HCT116 (cell line): ENCODE data around the gene HHLA2. TPM values are rescaled to one million over a fixed set of nuclear protein-coding genes. Genes with fewer than 3 reads are reported as not detected.

Experiments
- ATAC-seq: fragments of 200-7000 bp; cut with Tn5 transposase; 2 replicates; pipeline ENCODE4 v1.9.1; 2020; ENCODE audit warnings: mild to moderate bottlenecking, moderate library complexity
- BruUV-seq: library from RNA; stranded (reverse); fragments of 400-500 nt; replicated peaks from 2 replicates; lab custom pipeline; 2021; lab: Mats Ljungman, UMichigan
- CTCF ChIA-PET: fragments of 300-600 bp; sonication (Branson Sonifier 250); formaldehyde crosslinking; loops from one replicate; lab custom pipeline; 2021; ENCODE audit warnings: antibody characterized with exemption; lab: Charles Lee
- POLR2A ChIA-PET: fragments of 300-600, 350-600 bp; sonication (Branson Sonifier 250); formaldehyde crosslinking; loops from one replicate; lab custom pipeline; 2021; ENCODE audit warnings: antibody characterized with exemption; lab: Charles Lee
- RAD21 ChIA-PET, 2 experiments: fragments of 300-600 bp; sonication (Branson Sonifier 250); formaldehyde crosslinking; loops; one replicate each; lab custom pipeline; 2023; ENCODE audit warnings: low total read pairs in 2 of 2; ENCODE audit not compliant: uncharacterized antibody in 2 of 2, unreplicated experiment in 2 of 2, low non-redundant PET in 1 of 2; lab: Charles Lee
- DNase-seq: peaks from one replicate; pipeline ENCODE4 v3.0.0-alpha.2; 2010; ENCODE audit warnings: low read depth, low spot score
- H2AFZ ChIP-seq: fragments of 200-600 bp; shearing (Covaris generic), sonication (generic); 2 replicates; pipeline ENCODE4 v1.6.1; 2017; ENCODE audit warnings: low read depth, mixed run types, mixed read lengths, antibody characterized with exemption, low read length; ENCODE audit not compliant: poor library complexity, severe bottlenecking
- H3K27ac ChIP-seq: 2 replicates; pipeline ENCODE4 v1.5.1; 2012; ENCODE audit warnings: low read depth, low read length
- H3K27me3 ChIP-seq: fragments of 200-600 bp; sonication (generic); 2 replicates; pipeline ENCODE4 v1.6.1; 2016; ENCODE audit warnings: mixed run types, low read length, mixed read lengths; ENCODE audit not compliant: insufficient read depth
- H3K36me3 ChIP-seq, 2 experiments: fragments of 200-500 bp in 1 of 2; fragments of 200-600 bp in 1 of 2; sonication (Bioruptor generic) in 1 of 2; sonication (generic) in 1 of 2; 2 replicates each; pipeline versions ENCODE4 v1.5.1 to v1.6.1; 2014 to 2016; ENCODE audit warnings: low read length in 2 of 2, inconsistent platforms in 1 of 2, mixed read lengths in 1 of 2, mixed run types in 1 of 2; ENCODE audit not compliant: insufficient read depth in 2 of 2, control insufficient read depth in 1 of 2
- H3K4me1 ChIP-seq, 2 experiments: fragments of 200-600 bp in 1 of 2; sonication (generic) in 1 of 2; 2 replicates each; pipeline versions ENCODE4 v1.5.1 to v1.6.1; 2012 to 2017; ENCODE audit warnings: low read length in 2 of 2, inconsistent platforms in 1 of 2, mild to moderate bottlenecking in 1 of 2, mixed read lengths in 1 of 2, mixed run types in 1 of 2, moderate library complexity in 1 of 2; ENCODE audit not compliant: insufficient read depth in 2 of 2, control insufficient read depth in 1 of 2
- H3K4me2 ChIP-seq: fragments of 200-600 bp; sonication (generic); 2 replicates; pipeline ENCODE4 v1.6.1; 2017; ENCODE audit warnings: mixed run types, low read length, mixed read lengths
- H3K4me3 ChIP-seq, 2 experiments: fragments of 200-600 bp in 1 of 2; sonication (generic) in 1 of 2; replicated peaks in 1 of 2; 2 replicates each; pipeline ENCODE4 v1.5.1; 2011 to 2016; ENCODE audit warnings: low read length in 2 of 2, control low read depth in 1 of 2, low read depth in 1 of 2, mild to moderate bottlenecking in 1 of 2, mixed read lengths in 1 of 2, mixed run types in 1 of 2
- H3K79me2 ChIP-seq: fragments of 200-600 bp; sonication (generic); 2 replicates; pipeline ENCODE4 v1.6.1; 2017; ENCODE audit warnings: mild to moderate bottlenecking, mixed run types, low read length, moderate library complexity, mixed read lengths; ENCODE audit not compliant: insufficient read depth
- H3K9ac ChIP-seq: fragments of 200-600 bp; sonication (generic); 2 replicates; pipeline ENCODE4 v1.6.1; 2016; ENCODE audit warnings: low read length, mixed read lengths
- H3K9me2 ChIP-seq: fragments of 200-600 bp; sonication (generic), shearing (Covaris generic); 2 replicates; pipeline ENCODE4 v1.6.1; 2017; ENCODE audit warnings: mixed run types, mild to moderate bottlenecking, moderate library complexity; ENCODE audit not compliant: insufficient read depth
- H3K9me3 ChIP-seq, 2 experiments: fragments of 200-500 bp in 1 of 2; fragments of 200-600 bp in 1 of 2; sonication (Bioruptor generic) in 1 of 2; sonication (generic) in 1 of 2; 2 replicates each; pipeline ENCODE4 v1.6.1; 2014 to 2017; ENCODE audit warnings: low read length in 2 of 2, mixed read lengths in 2 of 2, inconsistent platforms in 1 of 2, low read depth in 1 of 2, mild to moderate bottlenecking in 1 of 2, mixed run types in 1 of 2, moderate library complexity in 1 of 2; ENCODE audit not compliant: control insufficient read depth in 1 of 2, insufficient read depth in 1 of 2
- H4K20me1 ChIP-seq: fragments of 200-600 bp; sonication (generic), shearing (Covaris generic); 2 replicates; pipeline ENCODE4 v1.6.1; 2017; ENCODE audit warnings: mixed run types, mild to moderate bottlenecking, moderate library complexity; ENCODE audit not compliant: insufficient read depth
- CBX3 ChIP-seq: IDR thresholded peaks from 2 replicates; pipeline ENCODE4 v1.6.1; 2012; ENCODE audit warnings: low read depth
- CEBPB ChIP-seq: IDR thresholded peaks from 2 replicates; pipeline ENCODE4 v1.6.1; 2012; ENCODE audit warnings: low read depth
- ELF1 ChIP-seq: IDR thresholded peaks from 2 replicates; pipeline ENCODE4 v1.6.1; 2012; ENCODE audit warnings: low read depth, borderline replicate concordance
- EZH2 ChIP-seq: fragments of 200-600 bp; sonication (generic); IDR thresholded peaks from 2 replicates; pipeline ENCODE4 v1.6.1; 2017; ENCODE audit warnings: antibody characterized with exemption, mixed run types
- EZH2phosphoT487 ChIP-seq: fragments of 200-600 bp; IDR thresholded peaks from 2 replicates; pipeline ENCODE4 v1.6.1; 2018; ENCODE audit warnings: antibody characterized with exemption, borderline replicate concordance
- JUND ChIP-seq: IDR thresholded peaks from 2 replicates; pipeline ENCODE4 v1.6.1; 2012
- POLR2AphosphoS5 ChIP-seq: IDR thresholded peaks from 2 replicates; pipeline ENCODE4 v1.6.1; 2011; ENCODE audit warnings: mild to moderate bottlenecking, low read depth, low read length, moderate library complexity
- RAD21 ChIP-seq: IDR thresholded peaks from 2 replicates; pipeline ENCODE4 v1.6.1; 2012; ENCODE audit warnings: low read depth, mild to moderate bottlenecking
- TCF7L2 ChIP-seq: IDR thresholded peaks from 2 replicates; pipeline ENCODE4 v1.7.0; 2011; ENCODE audit warnings: borderline replicate concordance, inconsistent platforms; ENCODE audit not compliant: insufficient read depth, insufficient read length; ENCODE audit errors: extremely low read depth
- YY1 ChIP-seq: IDR thresholded peaks from 2 replicates; pipeline ENCODE4 v1.6.1; 2011; ENCODE audit warnings: low read length, low read depth, moderate library complexity, mild to moderate bottlenecking; ENCODE audit not compliant: insufficient replicate concordance; ENCODE audit errors: extremely low read depth
- ZFX ChIP-seq: fragments of 450-650 bp; IDR thresholded peaks from 2 replicates; pipeline ENCODE4 v1.6.1; 2017
- ZNF274 ChIP-seq: fragments of 200-500 bp; sonication (Bioruptor generic); IDR thresholded peaks from 2 replicates; pipeline ENCODE4 v1.6.1; 2014; ENCODE audit warnings: mild to moderate bottlenecking, low read depth, low read length, inconsistent platforms
- intact Hi-C: fragments of 100-400 bp; cut with micrococcal nuclease; formaldehyde crosslinking; loops from 2 replicates; pipeline ENCODE4 v1.10.0; 2022
- total RNA-seq: library from RNA; stranded (reverse); gene quantifications from one replicate; pipeline ENCODE4 v1.2.1, GENCODE V29; 2021; ENCODE audit not compliant: unreplicated experiment
- TF ChIP-seq, protein P1 (sequence below): IDR thresholded peaks from 2 replicates; pipeline ENCODE4 v1.6.1; 2012
- TF ChIP-seq, protein P2 (sequence below): IDR thresholded peaks from 2 replicates; pipeline ENCODE4 v1.6.1; 2011; ENCODE audit warnings: mild to moderate bottlenecking, low read length, moderate library complexity; ENCODE audit not compliant: insufficient replicate concordance; ENCODE audit errors: extremely low read depth
- TF ChIP-seq, protein P3 (sequence below), 3 experiments: fragments of 200-600 bp in 1 of 3; sonication (generic) in 1 of 3; IDR thresholded peaks in 2 of 3; conservative IDR thresholded peaks in 1 of 3; 2 replicates each; pipeline ENCODE4 v1.5.1; 2012 to 2017; ENCODE audit warnings: low read depth in 2 of 3, low read length in 2 of 3, antibody characterized with exemption in 1 of 3, borderline replicate concordance in 1 of 3, control low read depth in 1 of 3, mild to moderate bottlenecking in 1 of 3, mixed read lengths in 1 of 3, mixed run types in 1 of 3, moderate library complexity in 1 of 3; ENCODE audit not compliant: insufficient read depth in 1 of 3
- TF ChIP-seq, protein P4 (sequence below): IDR thresholded peaks from 2 replicates; pipeline ENCODE4 v1.6.1; 2012; ENCODE audit warnings: low read depth
- TF ChIP-seq, protein P5 (sequence below): IDR thresholded peaks from 2 replicates; pipeline ENCODE4 v1.6.1; 2012

HHLA2 gene
- total RNA-seq, 1 experiment from 2014 or later, result not detected

DNA sequence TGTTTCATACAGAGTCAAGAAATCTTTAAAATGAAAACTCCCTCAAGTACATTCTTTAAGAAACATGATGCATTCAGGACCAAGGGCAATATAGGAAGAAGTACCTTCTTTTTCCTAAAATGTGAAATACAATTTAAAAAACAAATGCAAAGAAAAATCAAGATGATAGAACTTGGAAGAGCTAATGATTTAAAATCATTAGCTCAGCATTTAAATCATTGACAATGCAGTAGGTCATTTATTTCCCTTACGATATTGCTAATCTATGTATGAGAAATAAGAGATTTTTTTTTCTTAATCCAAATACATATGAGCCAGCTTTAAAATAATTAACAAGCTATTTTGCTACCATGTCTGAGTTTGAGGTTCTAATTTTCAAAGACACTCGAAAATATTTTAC is 105.5 kb downstream of the HHLA2 start:
- Histone ChIP-seq H3K4me2 (no peak overlapping the region), H4K20me1 (no peaks in the 10 kb centered on the region), H3K79me2 (no peaks in the 10 kb centered on the region), H3K27ac (no peak overlapping the region), H3K36me3 (no peaks in the 10 kb centered on the region), H2AFZ (no peak overlapping the region), H3K9ac (no peak overlapping the region), H3K4me1 (no peaks in the 10 kb centered on the region), H3K4me3 (no peak overlapping the region), H3K9me2 (no peaks in the 10 kb centered on the region), H3K27me3 (no peaks in the 10 kb centered on the region), H3K9me3 (no peaks in the 10 kb centered on the region)
- POLR2A ChIA-PET, result no interaction called here
- no peak for TF ChIP-seq CBX3
- TF ChIP-seq EZH2, result no peak
- TF ChIP-seq JUND, result no peak
- no peak for TF ChIP-seq POLR2AphosphoS5
- TF ChIP-seq, protein P1, sequence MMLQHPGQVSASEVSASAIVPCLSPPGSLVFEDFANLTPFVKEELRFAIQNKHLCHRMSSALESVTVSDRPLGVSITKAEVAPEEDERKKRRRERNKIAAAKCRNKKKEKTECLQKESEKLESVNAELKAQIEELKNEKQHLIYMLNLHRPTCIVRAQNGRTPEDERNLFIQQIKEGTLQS, result no peak
- TF ChIP-seq YY1, result no peak
- TF ChIP-seq, protein P2, sequence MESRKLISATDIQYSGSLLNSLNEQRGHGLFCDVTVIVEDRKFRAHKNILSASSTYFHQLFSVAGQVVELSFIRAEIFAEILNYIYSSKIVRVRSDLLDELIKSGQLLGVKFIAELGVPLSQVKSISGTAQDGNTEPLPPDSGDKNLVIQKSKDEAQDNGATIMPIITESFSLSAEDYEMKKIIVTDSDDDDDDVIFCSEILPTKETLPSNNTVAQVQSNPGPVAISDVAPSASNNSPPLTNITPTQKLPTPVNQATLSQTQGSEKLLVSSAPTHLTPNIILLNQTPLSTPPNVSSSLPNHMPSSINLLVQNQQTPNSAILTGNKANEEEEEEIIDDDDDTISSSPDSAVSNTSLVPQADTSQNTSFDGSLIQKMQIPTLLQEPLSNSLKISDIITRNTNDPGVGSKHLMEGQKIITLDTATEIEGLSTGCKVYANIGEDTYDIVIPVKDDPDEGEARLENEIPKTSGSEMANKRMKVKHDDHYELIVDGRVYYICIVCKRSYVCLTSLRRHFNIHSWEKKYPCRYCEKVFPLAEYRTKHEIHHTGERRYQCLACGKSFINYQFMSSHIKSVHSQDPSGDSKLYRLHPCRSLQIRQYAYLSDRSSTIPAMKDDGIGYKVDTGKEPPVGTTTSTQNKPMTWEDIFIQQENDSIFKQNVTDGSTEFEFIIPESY, result no peak
- TF ChIP-seq, protein P3, sequence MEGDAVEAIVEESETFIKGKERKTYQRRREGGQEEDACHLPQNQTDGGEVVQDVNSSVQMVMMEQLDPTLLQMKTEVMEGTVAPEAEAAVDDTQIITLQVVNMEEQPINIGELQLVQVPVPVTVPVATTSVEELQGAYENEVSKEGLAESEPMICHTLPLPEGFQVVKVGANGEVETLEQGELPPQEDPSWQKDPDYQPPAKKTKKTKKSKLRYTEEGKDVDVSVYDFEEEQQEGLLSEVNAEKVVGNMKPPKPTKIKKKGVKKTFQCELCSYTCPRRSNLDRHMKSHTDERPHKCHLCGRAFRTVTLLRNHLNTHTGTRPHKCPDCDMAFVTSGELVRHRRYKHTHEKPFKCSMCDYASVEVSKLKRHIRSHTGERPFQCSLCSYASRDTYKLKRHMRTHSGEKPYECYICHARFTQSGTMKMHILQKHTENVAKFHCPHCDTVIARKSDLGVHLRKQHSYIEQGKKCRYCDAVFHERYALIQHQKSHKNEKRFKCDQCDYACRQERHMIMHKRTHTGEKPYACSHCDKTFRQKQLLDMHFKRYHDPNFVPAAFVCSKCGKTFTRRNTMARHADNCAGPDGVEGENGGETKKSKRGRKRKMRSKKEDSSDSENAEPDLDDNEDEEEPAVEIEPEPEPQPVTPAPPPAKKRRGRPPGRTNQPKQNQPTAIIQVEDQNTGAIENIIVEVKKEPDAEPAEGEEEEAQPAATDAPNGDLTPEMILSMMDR (IDR thresholded peaks at IDR 0.05 in 2 of 3, conservative IDR thresholded peaks at IDR 0.05 in 1 of 3; ENCODE audit: borderline replicate concordance in 1 of 3, insufficient read depth in 1 of 3, low read depth in 2 of 3, low read length in 2 of 3), result no peak
- no peak for TF ChIP-seq TCF7L2
- TF ChIP-seq, protein P4, sequence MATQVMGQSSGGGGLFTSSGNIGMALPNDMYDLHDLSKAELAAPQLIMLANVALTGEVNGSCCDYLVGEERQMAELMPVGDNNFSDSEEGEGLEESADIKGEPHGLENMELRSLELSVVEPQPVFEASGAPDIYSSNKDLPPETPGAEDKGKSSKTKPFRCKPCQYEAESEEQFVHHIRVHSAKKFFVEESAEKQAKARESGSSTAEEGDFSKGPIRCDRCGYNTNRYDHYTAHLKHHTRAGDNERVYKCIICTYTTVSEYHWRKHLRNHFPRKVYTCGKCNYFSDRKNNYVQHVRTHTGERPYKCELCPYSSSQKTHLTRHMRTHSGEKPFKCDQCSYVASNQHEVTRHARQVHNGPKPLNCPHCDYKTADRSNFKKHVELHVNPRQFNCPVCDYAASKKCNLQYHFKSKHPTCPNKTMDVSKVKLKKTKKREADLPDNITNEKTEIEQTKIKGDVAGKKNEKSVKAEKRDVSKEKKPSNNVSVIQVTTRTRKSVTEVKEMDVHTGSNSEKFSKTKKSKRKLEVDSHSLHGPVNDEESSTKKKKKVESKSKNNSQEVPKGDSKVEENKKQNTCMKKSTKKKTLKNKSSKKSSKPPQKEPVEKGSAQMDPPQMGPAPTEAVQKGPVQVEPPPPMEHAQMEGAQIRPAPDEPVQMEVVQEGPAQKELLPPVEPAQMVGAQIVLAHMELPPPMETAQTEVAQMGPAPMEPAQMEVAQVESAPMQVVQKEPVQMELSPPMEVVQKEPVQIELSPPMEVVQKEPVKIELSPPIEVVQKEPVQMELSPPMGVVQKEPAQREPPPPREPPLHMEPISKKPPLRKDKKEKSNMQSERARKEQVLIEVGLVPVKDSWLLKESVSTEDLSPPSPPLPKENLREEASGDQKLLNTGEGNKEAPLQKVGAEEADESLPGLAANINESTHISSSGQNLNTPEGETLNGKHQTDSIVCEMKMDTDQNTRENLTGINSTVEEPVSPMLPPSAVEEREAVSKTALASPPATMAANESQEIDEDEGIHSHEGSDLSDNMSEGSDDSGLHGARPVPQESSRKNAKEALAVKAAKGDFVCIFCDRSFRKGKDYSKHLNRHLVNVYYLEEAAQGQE, result no peak
- no peak for TF ChIP-seq EZH2phosphoT487
- no peak for TF ChIP-seq ZFX
- TF ChIP-seq CEBPB, result no peak
- no peak for TF ChIP-seq ELF1
- TF ChIP-seq, protein P5, sequence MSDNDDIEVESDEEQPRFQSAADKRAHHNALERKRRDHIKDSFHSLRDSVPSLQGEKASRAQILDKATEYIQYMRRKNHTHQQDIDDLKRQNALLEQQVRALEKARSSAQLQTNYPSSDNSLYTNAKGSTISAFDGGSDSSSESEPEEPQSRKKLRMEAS, result no peak
- no peak for TF ChIP-seq RAD21
- TF ChIP-seq ZNF274, result no peak
- RAD21 ChIA-PET, result no interaction called here
- no peak for DNase-seq
- no peak for ATAC-seq
- intact Hi-C loops, result no loop called here
- CTCF ChIA-PET, result no interaction called here
- BruUV-seq, result no TSS peak
